ENCODE data around the gene FRMD5. TPM values are rescaled to one million over a fixed set of nuclear protein-coding genes. Genes with fewer than 3 reads are reported as not detected.

The FRMD5 gene
- total RNA-seq, 1 experiment from 2014 or later: 3.9 TPM

GRCh38 chr15:43987924-43988323 lies 207.1 kb downstream of the FRMD5 start:
- Histone ChIP-seq H3K79me1 (ENCODE audit: insufficient read depth, low read depth, low read length, poor library complexity, severe bottlenecking) (no peaks in the 10 kb centered on the region), H3K14ac (ENCODE audit: insufficient read depth, low read length) (no peak overlapping the region), H3K23me2 (ENCODE audit: insufficient read length, low read depth, low read length, poor library complexity, severe bottlenecking) (no peaks in the 10 kb centered on the region), H2AK5ac (ENCODE audit: insufficient read length, low read length) (no peak overlapping the region), H4K91ac (ENCODE audit: insufficient read length, low read depth, low read length) (no peak overlapping the region), H3K23ac (ENCODE audit: insufficient read length, low read depth, low read length) (no peak overlapping the region), H3K79me2 (ENCODE audit: insufficient read depth, low read length) (no peaks in the 10 kb centered on the region), H3K27me3 (ENCODE audit: insufficient read depth, low read length) (no peaks in the 10 kb centered on the region), H3K9ac (ENCODE audit: extremely low read depth, insufficient read length, low read length) (no peak overlapping the region), H2BK12ac (ENCODE audit: insufficient read length, low read depth, low read length) (no peak overlapping the region), H4K5ac (ENCODE audit: insufficient read length, low read depth, low read length) (no peak overlapping the region), H3K27ac (ENCODE audit: insufficient read length, low read depth, low read length) (no peak overlapping the region), H3T11ph (ENCODE audit: low read length) (no peak overlapping the region), H3K9me3 (ENCODE audit: control insufficient read depth, low read depth, low read length) (no peaks in the 10 kb centered on the region), H2AFZ (ENCODE audit: low read length) (no peak overlapping the region), H4K20me1 (ENCODE audit: control insufficient read depth, insufficient read depth, insufficient read length) (no peaks in the 10 kb centered on the region), H4K8ac (replicated peaks; ENCODE audit: insufficient read length, low read depth, low read length) (no peak overlapping the region), H2BK15ac (ENCODE audit: low read depth, low read length) (no peak overlapping the region), H3K56ac (ENCODE audit: insufficient read length, low read depth, low read length) (no peak overlapping the region), H3K4me2 (ENCODE audit: insufficient read depth, insufficient read length, low read length) (no peak overlapping the region), H3K4ac (ENCODE audit: low read depth, low read length) (no peak overlapping the region), H3K18ac (ENCODE audit: insufficient read length, low read depth, low read length) (no peak overlapping the region), H2BK120ac (ENCODE audit: low read depth, low read length, poor library complexity, severe bottlenecking) (no peak overlapping the region), H2BK20ac (ENCODE audit: low read depth, low read length, poor library complexity, severe bottlenecking) (no peak overlapping the region), H2BK5ac (ENCODE audit: insufficient read length, low read length) (no peak overlapping the region), H3K4me1 (ENCODE audit: insufficient read depth, low read length) (no peaks in the 10 kb centered on the region)
- peaks cover 4 to 12% (median 8%) of the 10 kb centered on the region in 3 experiments; a peak in 4 of 7 replicates for H3K36me3 Mint-ChIP-seq (ENCODE audit: insufficient read depth in 1 of 3, low read depth in 3 of 3)
- no peak overlapping the region for H3K4me3 Mint-ChIP-seq
- DNase-seq: no peak
- no peaks in the 10 kb centered on the region for H3K27me3 Mint-ChIP-seq (ENCODE audit: low read depth)
- no peak for TF ChIP-seq CTCF (conservative IDR thresholded peaks at IDR 0.05)
- H3K27ac Mint-ChIP-seq: no peak overlapping the region
- no CpG with 5 or more reads among the region's 1 CpG for WGBS (ENCODE audit: extremely low coverage, insufficient read length, low lambda C conversion rate)
- H3K4me1 Mint-ChIP-seq: peaks cover 10 to 14% of the 10 kb centered on the region in 2 experiments
- no peaks in the 10 kb centered on the region for H3K9me3 Mint-ChIP-seq
